AG10803 (cell line): ENCODE measurements around the gene SOX30.

Source experiments
- DNase-seq: peaks from one replicate; pipeline ENCODE4 v3.0.0; 2010; ENCODE audit warnings: low read depth
- H3K4me3 ChIP-seq: 2 replicates; pipeline ENCODE4 v1.5.1; 2011; ENCODE audit warnings: mild to moderate bottlenecking, low read length, control low read depth
- CTCF ChIP-seq: conservative IDR thresholded peaks from 2 replicates; pipeline ENCODE4 v1.5.1; 2011; ENCODE audit warnings: mild to moderate bottlenecking, low read length, control low read depth, inconsistent platforms

Gene SOX30

DNA sequence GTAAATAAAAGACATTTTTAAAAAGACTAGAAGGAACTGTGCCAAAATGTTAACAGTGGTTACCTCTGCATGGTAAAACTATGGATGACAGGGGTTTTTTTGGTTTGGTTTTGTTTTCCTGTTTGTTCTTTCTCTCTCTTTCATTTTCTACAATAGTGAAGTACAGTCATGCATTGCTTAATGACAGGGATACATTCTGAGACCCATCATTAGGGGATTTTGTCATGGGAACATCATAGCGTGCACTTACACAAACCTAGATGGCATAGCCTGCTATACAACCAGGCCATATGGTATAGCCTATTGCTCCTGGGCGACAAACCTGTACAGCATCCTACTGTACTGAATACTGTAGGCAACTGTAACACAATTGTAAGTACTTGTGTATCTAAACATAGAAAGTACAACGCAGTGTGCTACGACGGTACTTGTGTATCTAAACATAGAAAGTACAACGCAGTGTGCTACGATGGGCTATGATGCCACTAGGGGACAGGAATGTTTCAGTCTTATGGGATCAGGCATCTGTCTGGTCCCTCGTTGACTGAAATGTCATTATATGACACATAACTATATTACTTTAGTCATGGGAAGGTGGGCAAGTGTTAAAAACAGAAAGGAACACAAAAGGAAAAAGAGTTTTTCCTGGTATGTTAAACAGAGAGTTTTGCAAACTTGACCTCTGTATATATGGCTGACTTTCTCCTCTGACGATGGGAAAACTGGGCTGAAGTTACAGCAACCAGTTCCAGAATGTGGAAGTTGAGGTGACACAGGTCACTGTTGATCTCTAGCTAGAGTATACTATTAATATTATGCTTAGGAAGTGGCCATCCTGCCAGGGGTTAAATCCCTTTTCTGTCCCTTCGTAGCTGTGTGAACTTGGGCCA, 69.3 kb downstream of the SOX30 start:
- TF ChIP-seq CTCF = no peak
- no peak overlapping the region for H3K4me3 ChIP-seq
- DNase-seq = no peak

GRCh38 chr5:157581901-157582300, 70.3 kb downstream of the SOX30 start:
- no peak for TF ChIP-seq CTCF
- DNase-seq = no peak
- no peak overlapping the region for H3K4me3 ChIP-seq

- no peak for TF ChIP-seq CTCF
These were observed 74.0 kb downstream of the SOX30 start for GRCh38 chr5:157578079-157578780.

GRCh38 chr5:157576678-157577077, 75.6 kb downstream of the SOX30 start:
- H3K4me3 ChIP-seq = no peak overlapping the region
- no peak for DNase-seq
- no peak for TF ChIP-seq CTCF

More at GRCh38 chr5:157578079-157578780, 74.0 kb downstream of the SOX30 start:
- DNase-seq = no peak
- H3K4me3 ChIP-seq = no peak overlapping the region
